CD8-positive, alpha-beta memory T cell (primary cell): ENCODE measurements around the gene TBPL1. TPM values are rescaled to one million over a fixed set of nuclear protein-coding genes. Genes with fewer than 3 reads are reported as not detected.
"Not testable (repeated sequence)": the region's sequence is repeated elsewhere in the genome, so short reads cannot be mapped to it uniquely, and the experiment has no call there.

ENCODE experiments used
- CTCF ChIA-PET: fragments of 350-600 bp; sonication (Branson Sonifier 250); formaldehyde crosslinking; loops from one replicate; lab custom pipeline; 2021; ENCODE audit warnings: antibody characterized with exemption; lab: Charles Lee
- POLR2A ChIA-PET: fragments of 350-600 bp; sonication (Branson Sonifier 250); formaldehyde crosslinking; loops from one replicate; lab custom pipeline; 2021; ENCODE audit warnings: antibody characterized with exemption; lab: Charles Lee
- DNase-seq, 5 donors: peaks; one replicate each; pipeline versions ENCODE4 v3.0.0 to v3.0.0-alpha.2; 2020 to 2022; ENCODE audit warnings: mixed read lengths in 1 of 5
- H3K27ac ChIP-seq: one replicate; pipeline ENCODE4 v1.7.0; 2013; ENCODE audit warnings: low read depth, mild to moderate bottlenecking, low read length, moderate library complexity
- H3K27me3 ChIP-seq: 2 replicates; pipeline ENCODE4 v1.7.0; 2013; ENCODE audit warnings: low read length, mild to moderate bottlenecking; ENCODE audit not compliant: insufficient read depth, poor library complexity, severe bottlenecking
- H3K36me3 ChIP-seq: 2 replicates; pipeline ENCODE4 v1.7.0; 2013; ENCODE audit warnings: mild to moderate bottlenecking, low read length, moderate library complexity; ENCODE audit not compliant: insufficient read depth
- H3K4me1 ChIP-seq: 2 replicates; pipeline ENCODE4 v1.7.0; 2013; ENCODE audit warnings: mild to moderate bottlenecking, low read length, moderate library complexity; ENCODE audit not compliant: insufficient read depth
- H3K4me3 ChIP-seq: 2 replicates; pipeline ENCODE4 v1.7.0; 2013; ENCODE audit warnings: mild to moderate bottlenecking, low read length
- H3K9me3 ChIP-seq: 2 replicates; pipeline ENCODE4 v1.7.0; 2013; ENCODE audit warnings: mild to moderate bottlenecking, low read length
- H3K27ac Mint-ChIP-seq, 8 donors: one replicate each; pipeline ENCODE4 v1.8.0; 2020 to 2021; ENCODE audit warnings: mixed read lengths in 8 of 8, mild to moderate bottlenecking in 6 of 8, inconsistent platforms in 3 of 8, moderate library complexity in 3 of 8
- H3K27me3 Mint-ChIP-seq, 2 donors: one replicate each; pipeline ENCODE4 v1.8.0; 2020 to 2021; ENCODE audit warnings: mixed read lengths in 2 of 2, mild to moderate bottlenecking in 1 of 2, moderate library complexity in 1 of 2
- H3K36me3 Mint-ChIP-seq, 3 donors: one replicate each; pipeline ENCODE4 v1.8.0; 2020 to 2021; ENCODE audit warnings: mixed read lengths in 3 of 3, inconsistent platforms in 1 of 3, mild to moderate bottlenecking in 1 of 3
- H3K4me1 Mint-ChIP-seq, 3 donors: one replicate each; pipeline ENCODE4 v1.8.0; 2020 to 2021; ENCODE audit warnings: mixed read lengths in 3 of 3, inconsistent platforms in 1 of 3, mild to moderate bottlenecking in 1 of 3
- H3K4me3 Mint-ChIP-seq, 7 donors: one replicate each; pipeline ENCODE4 v1.8.0; 2020 to 2021; ENCODE audit warnings: mixed read lengths in 7 of 7, mild to moderate bottlenecking in 6 of 7, moderate library complexity in 4 of 7, inconsistent platforms in 2 of 7
- H3K9me3 Mint-ChIP-seq, 5 donors: one replicate each; pipeline ENCODE4 v1.8.0; 2020 to 2022; ENCODE audit warnings: mixed read lengths in 5 of 5, mild to moderate bottlenecking in 3 of 5, moderate library complexity in 2 of 5, inconsistent platforms in 1 of 5
- polyA plus RNA-seq: library from polyadenylated mRNA; unstranded; fragments of 300-500 nt; fragmentation: Illumina TruSeq; gene quantifications from one replicate; pipeline ENCODE4 v1.2.3, GENCODE V29; 2021
- total RNA-seq, 2 experiments: library from RNA; stranded (reverse); gene quantifications; one replicate each; pipeline ENCODE4 v1.2.3, GENCODE V29; 2021

Gene TBPL1
- total and polyA plus RNA-seq, 3 experiments from 2014 or later = 51.9 to 70.9 (median 52.8) TPM

DNA sequence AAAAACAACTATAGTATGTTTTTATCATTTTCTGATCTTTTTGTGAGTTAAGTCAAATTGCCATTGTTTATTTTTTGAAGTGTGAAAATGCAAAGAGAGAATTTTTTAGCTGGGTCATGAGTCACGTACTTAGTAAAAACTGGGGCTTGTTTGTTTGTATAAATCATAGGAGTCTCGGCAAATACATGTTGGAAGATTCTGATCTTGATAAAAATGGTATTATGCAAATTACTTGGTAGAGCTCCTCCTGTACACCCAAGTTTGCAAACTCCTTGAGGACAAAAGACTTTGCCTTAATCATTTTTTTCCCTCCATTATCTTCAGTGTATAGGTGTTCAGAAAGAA lies 25.8 kb downstream of the TBPL1 start:
- Histone ChIP-seq H3K9me3 (no peaks in the 10 kb centered on the region), H3K27me3 (no peaks in the 10 kb centered on the region), H3K4me3 (no peak overlapping the region), H3K36me3 (no peaks in the 10 kb centered on the region), H3K4me1 (peaks cover 11% of the 10 kb centered on the region), H3K27ac (no peak overlapping the region)
- DNase-seq = no peak
- peaks cover 38 to 61% (median 55%) of the 10 kb centered on the region in 3 donors for H3K4me1 Mint-ChIP-seq
- ChIA-PET CTCF (interaction anchor here (1.2 to 1.5 kb wide), 2 partner anchors 13 to 82 kb away, joined by 3 read pairs; no protein-coding TSS in a partner anchor), POLR2A (no interaction called here)
- H3K27me3 Mint-ChIP-seq = no peaks in the 10 kb centered on the region
- no peak overlapping the region for H3K4me3 Mint-ChIP-seq
- peaks cover 0 to 37% (median 8%) of the 10 kb centered on the region in 3 donors for H3K36me3 Mint-ChIP-seq
- H3K9me3 Mint-ChIP-seq = no peaks in the 10 kb centered on the region
- H3K27ac Mint-ChIP-seq = peak overlapping the region in 1 of 8 donors; percentile 65

- POLR2A ChIA-PET, H3K27me3 Mint-ChIP-seq, H3K36me3 ChIP-seq, H3K4me3 Mint-ChIP-seq, H3K4me3 ChIP-seq, DNase-seq, H3K9me3 Mint-ChIP-seq, H3K27me3 ChIP-seq, H3K9me3 ChIP-seq, H3K27ac ChIP-seq: not testable (repeated sequence)
- Mint-ChIP-seq H3K36me3 (peaks cover 0 to 41% (median 8%) of the 10 kb centered on the region in 3 donors), H3K4me1 (peaks cover 38 to 61% (median 60%) of the 10 kb centered on the region in 3 donors), H3K27ac (peak overlapping the region in 3 of 8 donors; percentile 7 to 65 (median 42))
- CTCF ChIA-PET = interaction anchor here (1.2 to 1.5 kb wide), 3 partner anchors 12 to 81 kb away, joined by 3 to 6 read pairs (median 3); no protein-coding TSS in a partner anchor
- peaks cover 12% of the 10 kb centered on the region for H3K4me1 ChIP-seq
Measured at GRCh38 chr6:133979269-133979963, 26.4 kb downstream of the TBPL1 start.

DNA sequence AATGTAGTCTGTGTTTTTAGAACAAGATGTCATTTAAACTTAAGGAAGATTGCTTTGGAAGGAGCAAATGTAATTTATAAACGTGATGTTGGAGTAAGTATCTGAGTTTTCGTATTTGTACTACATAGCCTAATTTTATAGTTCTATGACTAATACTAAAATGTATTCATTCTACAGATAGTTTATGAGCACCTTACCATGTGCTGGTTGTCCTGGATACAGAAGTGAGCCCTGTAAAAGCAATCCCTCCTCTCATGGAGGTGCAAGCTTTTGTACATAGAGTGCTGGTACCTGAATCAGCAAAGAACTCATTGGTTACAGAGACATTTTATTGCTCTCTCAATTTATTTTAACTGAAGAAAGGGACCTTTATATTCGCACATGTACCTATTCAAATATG lies 27.1 kb downstream of the TBPL1 start:
- H3K4me3 ChIP-seq = no peak overlapping the region
- Mint-ChIP-seq H3K4me1 (peaks cover 38 to 62% (median 58%) of the 10 kb centered on the region in 3 donors), H3K36me3 (peaks cover 0 to 46% (median 11%) of the 10 kb centered on the region in 3 donors), H3K4me3 (no peak overlapping the region), H3K9me3 (no peaks in the 10 kb centered on the region), H3K27me3 (no peaks in the 10 kb centered on the region), H3K27ac (no peak overlapping the region)
- no peak overlapping the region for H3K27ac ChIP-seq
- no peaks in the 10 kb centered on the region for H3K9me3 ChIP-seq
- POLR2A ChIA-PET = interaction anchor here (0.6 kb wide), 1 partner anchor 29 kb away, joined by 4 read pairs; no protein-coding TSS in a partner anchor
- H3K27me3 ChIP-seq = no peaks in the 10 kb centered on the region
- peaks cover 12% of the 10 kb centered on the region for H3K4me1 ChIP-seq
- no peak for DNase-seq
- H3K36me3 ChIP-seq = peaks cover 4% of the 10 kb centered on the region
- CTCF ChIA-PET = interaction anchor here (1.5 kb wide), 1 partner anchor 56 kb away, joined by 6 read pairs; no protein-coding TSS in a partner anchor

- Histone ChIP-seq H3K4me1 (peaks cover 16% of the 10 kb centered on the region), H3K36me3 (peaks cover 12% of the 10 kb centered on the region), H3K27me3 (no peaks in the 10 kb centered on the region), H3K27ac (no peak overlapping the region), H3K9me3 (no peaks in the 10 kb centered on the region), H3K4me3 (no peak overlapping the region)
- POLR2A ChIA-PET = no interaction called here
- DNase-seq = peak in 4 of 5 donors; percentile 13 to 38 (median 22)
- CTCF ChIA-PET = interaction anchor here (1.2 to 1.6 kb wide), 2 partner anchors 59 to 80 kb away, joined by 3 to 4 read pairs; no protein-coding TSS in a partner anchor
- Mint-ChIP-seq H3K4me3 (peak overlapping the region in 5 of 7 donors; percentile 4 to 69 (median 49)), H3K27me3 (no peaks in the 10 kb centered on the region), H3K4me1 (peaks cover 35 to 56% (median 47%) of the 10 kb centered on the region in 3 donors), H3K36me3 (peaks cover 0 to 72% (median 23%) of the 10 kb centered on the region in 3 donors), H3K27ac (peak overlapping the region in 6 of 8 donors; percentile 13 to 75 (median 39)), H3K9me3 (no peaks in the 10 kb centered on the region)
Measured at GRCh38 chr6:133983099-133983939, 30.3 kb downstream of the TBPL1 start.

DNA sequence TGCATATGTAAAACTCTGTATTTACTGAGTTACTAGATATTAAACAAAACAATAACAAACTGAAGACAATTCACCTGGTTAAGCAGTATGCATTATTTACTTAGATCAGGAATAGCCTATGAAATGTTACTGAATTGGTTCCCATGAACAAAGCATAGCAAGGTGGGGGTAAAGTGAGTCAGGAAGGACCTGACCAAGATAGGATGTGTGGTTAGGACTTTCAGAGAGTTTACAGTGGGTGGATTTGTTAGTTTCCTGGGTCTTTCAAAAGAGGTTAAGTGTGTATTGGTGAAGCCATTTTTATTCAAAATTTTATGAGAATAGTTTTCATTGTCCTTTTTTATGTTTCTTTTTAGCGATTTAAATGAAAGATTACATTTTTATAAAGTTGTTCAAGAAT lies 32.9 kb downstream of the TBPL1 start:
- POLR2A ChIA-PET = no interaction called here
- DNase-seq = no peak
- H3K36me3 Mint-ChIP-seq = peaks cover 0 to 76% (median 26%) of the 10 kb centered on the region in 3 donors

GRCh38 chr6:133986942-133987341 lies 33.9 kb downstream of the TBPL1 start:
- Histone ChIP-seq H3K27ac (no peak overlapping the region), H3K4me1 (peaks cover 16% of the 10 kb centered on the region), H3K4me3 (no peak overlapping the region), H3K36me3 (peaks cover 12% of the 10 kb centered on the region), H3K27me3 (no peaks in the 10 kb centered on the region), H3K9me3 (no peaks in the 10 kb centered on the region)
- POLR2A ChIA-PET = no interaction called here
- Mint-ChIP-seq H3K4me3 (no peak overlapping the region), H3K9me3 (no peaks in the 10 kb centered on the region), H3K36me3 (peaks cover 0 to 68% (median 21%) of the 10 kb centered on the region in 3 donors), H3K4me1 (peaks cover 24 to 41% (median 32%) of the 10 kb centered on the region in 3 donors), H3K27me3 (no peaks in the 10 kb centered on the region), H3K27ac (peak overlapping the region in 1 of 8 donors; percentile 17)
- no peak for DNase-seq
- CTCF ChIA-PET = no interaction called here

More for the DNA sequence above, 32.9 kb downstream of the TBPL1 start:
- CTCF ChIA-PET = no interaction called here
- Histone ChIP-seq H3K9me3 (no peaks in the 10 kb centered on the region), H3K4me1 (peaks cover 16% of the 10 kb centered on the region), H3K4me3 (no peak overlapping the region), H3K27me3 (no peaks in the 10 kb centered on the region), H3K36me3 (peaks cover 12% of the 10 kb centered on the region), H3K27ac (no peak overlapping the region)
- peak overlapping the region in 1 of 7 donors; percentile 3 for H3K4me3 Mint-ChIP-seq
- H3K4me1 Mint-ChIP-seq = peaks cover 24 to 46% (median 34%) of the 10 kb centered on the region in 3 donors
- no peaks in the 10 kb centered on the region for H3K9me3 Mint-ChIP-seq
- no peaks in the 10 kb centered on the region for H3K27me3 Mint-ChIP-seq
- peak overlapping the region in 3 of 8 donors; percentile 0 to 63 (median 48) for H3K27ac Mint-ChIP-seq

DNA sequence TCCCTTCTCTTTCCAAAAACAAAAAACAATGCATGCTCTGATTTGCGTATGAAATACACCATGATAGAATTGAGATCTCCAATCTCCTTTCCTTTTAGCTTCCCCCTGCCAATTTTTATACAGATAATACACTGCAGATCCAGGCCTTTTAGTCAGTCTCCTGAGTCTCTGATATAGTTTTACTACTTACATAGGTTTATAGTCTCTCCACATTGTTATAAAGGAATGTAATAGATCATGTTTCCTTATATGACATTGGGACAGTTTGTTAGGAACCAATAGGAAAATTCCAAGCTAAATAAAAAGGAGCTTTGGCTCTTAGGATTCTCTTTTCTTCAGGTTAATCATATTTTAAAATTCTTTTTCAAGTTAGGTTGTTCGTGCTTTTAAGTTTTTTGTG lies 36.5 kb downstream of the TBPL1 start:
- CTCF ChIA-PET = interaction anchor here (1.5 kb wide), 1 partner anchor 66 kb away, joined by 3 read pairs; no protein-coding TSS in a partner anchor
- no peak overlapping the region for H3K4me3 Mint-ChIP-seq

More for the DNA sequence above, 36.5 kb downstream of the TBPL1 start:
- Mint-ChIP-seq H3K36me3 (peaks cover 0 to 45% (median 18%) of the 10 kb centered on the region in 3 donors), H3K9me3 (no peaks in the 10 kb centered on the region), H3K4me1 (peaks cover 11 to 16% (median 13%) of the 10 kb centered on the region in 3 donors), H3K27me3 (no peaks in the 10 kb centered on the region), H3K27ac (no peak overlapping the region)
- Histone ChIP-seq H3K27me3 (no peaks in the 10 kb centered on the region), H3K36me3 (peaks cover 12% of the 10 kb centered on the region), H3K4me3 (no peak overlapping the region), H3K9me3 (no peaks in the 10 kb centered on the region), H3K4me1 (peaks cover 4% of the 10 kb centered on the region), H3K27ac (no peak overlapping the region)
- POLR2A ChIA-PET = no interaction called here
- DNase-seq = no peak
